Calu3 (cell line): Measurements from ENCODE around the gene SRSF2. TPM values are rescaled to one million over a fixed set of nuclear protein-coding genes. Genes with fewer than 3 reads are reported as not detected.

ENCODE experiments used
- BruUV-seq: library from RNA; stranded (reverse); fragments of 400-500 nt; replicated peaks from 2 replicates; lab custom pipeline; 2021; lab: Mats Ljungman, UMichigan
- CTCF ChIA-PET: fragments of 300-600 bp; sonication (Branson Sonifier 250); formaldehyde crosslinking; loops from one replicate; lab custom pipeline; 2022; ENCODE audit warnings: antibody characterized with exemption; lab: Charles Lee
- DNase-seq: peaks from one replicate; pipeline ENCODE4 v3.0.0; 2022
- H3K27ac Mint-ChIP-seq: one replicate; pipeline ENCODE4 v1.8.0; 2022; ENCODE audit warnings: mixed read lengths; ENCODE audit not compliant: unreplicated experiment
- H3K27me3 Mint-ChIP-seq: one replicate; pipeline ENCODE4 v1.8.0; 2022; ENCODE audit warnings: mixed read lengths; ENCODE audit not compliant: unreplicated experiment
- H3K36me3 Mint-ChIP-seq: one replicate; pipeline ENCODE4 v1.8.0; 2022; ENCODE audit warnings: mild to moderate bottlenecking, moderate library complexity, mixed read lengths; ENCODE audit not compliant: insufficient read depth, unreplicated experiment
- H3K4me1 Mint-ChIP-seq: one replicate; pipeline ENCODE4 v1.8.0; 2022; ENCODE audit warnings: mild to moderate bottlenecking, low read depth, mixed read lengths; ENCODE audit not compliant: unreplicated experiment
- H3K4me3 Mint-ChIP-seq: one replicate; pipeline ENCODE4 v1.8.0; 2022; ENCODE audit warnings: mild to moderate bottlenecking, low read depth, moderate library complexity, mixed read lengths; ENCODE audit not compliant: unreplicated experiment
- H3K9me3 Mint-ChIP-seq: one replicate; pipeline ENCODE4 v1.8.0; 2022; ENCODE audit warnings: low read depth, mixed read lengths; ENCODE audit not compliant: unreplicated experiment
- intact Hi-C: fragments of 100-400 bp; cut with micrococcal nuclease; formaldehyde crosslinking; loops from one replicate; pipeline ENCODE4 v1.10.0; 2022; ENCODE audit not compliant: unreplicated experiment
- total RNA-seq: library from RNA; stranded (reverse); gene quantifications from 2 replicates; pipeline ENCODE4 v1.2.3, GENCODE V29; 2022
- TF ChIP-seq, protein P1 (sequence below): fragments of 200-600 bp; IDR thresholded peaks from one replicate; pipeline ENCODE4 v1.8.0; 2022; ENCODE audit warnings: antibody characterized with exemption; ENCODE audit not compliant: unreplicated experiment

SRSF2 gene
- total RNA-seq, 1 experiment from 2014 or later, result 238 TPM

DNA sequence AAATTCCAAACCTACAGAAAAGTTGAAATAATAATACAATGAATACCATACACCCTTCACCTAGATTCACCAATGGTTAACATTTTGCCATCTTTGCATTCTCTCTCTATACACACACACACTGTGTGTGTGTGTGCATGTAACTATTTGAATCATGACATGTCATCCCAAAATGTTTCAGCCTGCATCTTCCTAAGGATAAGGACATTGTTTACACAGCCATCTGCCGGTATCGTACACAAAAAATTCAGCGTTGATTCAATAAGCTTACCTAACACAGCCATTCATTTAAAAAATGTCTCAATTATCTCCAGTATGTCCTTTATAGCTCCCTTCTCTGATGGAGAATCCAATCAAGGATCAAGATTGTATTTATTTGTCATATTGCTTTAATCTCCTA, 30.3 kb downstream of the SRSF2 start:
- no peak overlapping the region for H3K4me3 Mint-ChIP-seq
- H3K9me3 Mint-ChIP-seq, result no peaks in the 10 kb centered on the region
- H3K4me1 Mint-ChIP-seq, result no peaks in the 10 kb centered on the region
- peaks cover 16% of the 10 kb centered on the region for H3K36me3 Mint-ChIP-seq
- no peak for DNase-seq
- CTCF ChIA-PET, result interaction anchor here (0.7 kb wide), 1 partner anchor 1649 kb away, joined by 4 read pairs; no protein-coding TSS in a partner anchor
- no TSS peak for BruUV-seq
- intact Hi-C loops, result no loop called here
- TF ChIP-seq, protein P1, sequence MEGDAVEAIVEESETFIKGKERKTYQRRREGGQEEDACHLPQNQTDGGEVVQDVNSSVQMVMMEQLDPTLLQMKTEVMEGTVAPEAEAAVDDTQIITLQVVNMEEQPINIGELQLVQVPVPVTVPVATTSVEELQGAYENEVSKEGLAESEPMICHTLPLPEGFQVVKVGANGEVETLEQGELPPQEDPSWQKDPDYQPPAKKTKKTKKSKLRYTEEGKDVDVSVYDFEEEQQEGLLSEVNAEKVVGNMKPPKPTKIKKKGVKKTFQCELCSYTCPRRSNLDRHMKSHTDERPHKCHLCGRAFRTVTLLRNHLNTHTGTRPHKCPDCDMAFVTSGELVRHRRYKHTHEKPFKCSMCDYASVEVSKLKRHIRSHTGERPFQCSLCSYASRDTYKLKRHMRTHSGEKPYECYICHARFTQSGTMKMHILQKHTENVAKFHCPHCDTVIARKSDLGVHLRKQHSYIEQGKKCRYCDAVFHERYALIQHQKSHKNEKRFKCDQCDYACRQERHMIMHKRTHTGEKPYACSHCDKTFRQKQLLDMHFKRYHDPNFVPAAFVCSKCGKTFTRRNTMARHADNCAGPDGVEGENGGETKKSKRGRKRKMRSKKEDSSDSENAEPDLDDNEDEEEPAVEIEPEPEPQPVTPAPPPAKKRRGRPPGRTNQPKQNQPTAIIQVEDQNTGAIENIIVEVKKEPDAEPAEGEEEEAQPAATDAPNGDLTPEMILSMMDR, result no peak
- H3K27ac Mint-ChIP-seq, result no peak overlapping the region
- peaks cover 8% of the 10 kb centered on the region for H3K27me3 Mint-ChIP-seq

DNA sequence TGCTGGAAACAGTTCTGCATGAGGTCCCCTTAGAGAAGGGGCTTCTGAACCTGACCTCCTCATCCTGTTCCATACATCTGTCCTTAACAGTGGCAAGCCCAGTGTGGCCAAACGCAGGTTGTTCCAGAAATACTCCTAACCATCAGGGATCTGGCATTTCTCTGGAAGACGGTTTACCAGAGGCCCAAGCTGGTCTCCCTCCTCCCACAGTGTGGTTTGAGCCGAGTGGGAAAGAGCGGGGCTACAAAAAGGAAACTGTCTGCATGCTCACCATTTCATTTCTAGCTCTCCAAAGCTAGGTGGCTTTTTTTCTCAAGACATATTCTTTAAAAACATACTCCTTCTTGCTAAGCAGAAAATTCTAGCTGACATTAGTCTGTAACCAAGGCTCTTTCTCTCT, 32.3 kb downstream of the SRSF2 start:
- no peak for DNase-seq
- CTCF ChIA-PET, result interaction anchor here (0.7 kb wide), 1 partner anchor 10 kb away, joined by 3 read pairs; no protein-coding TSS in a partner anchor
- TF ChIP-seq, protein P1, result no peak
- intact Hi-C loops, result no loop called here
- Mint-ChIP-seq H3K27me3 (peaks cover 8% of the 10 kb centered on the region), H3K36me3 (peaks cover 3% of the 10 kb centered on the region), H3K4me3 (no peak overlapping the region), H3K4me1 (no peaks in the 10 kb centered on the region), H3K27ac (no peak overlapping the region), H3K9me3 (no peaks in the 10 kb centered on the region)
- BruUV-seq, result no TSS peak

DNA sequence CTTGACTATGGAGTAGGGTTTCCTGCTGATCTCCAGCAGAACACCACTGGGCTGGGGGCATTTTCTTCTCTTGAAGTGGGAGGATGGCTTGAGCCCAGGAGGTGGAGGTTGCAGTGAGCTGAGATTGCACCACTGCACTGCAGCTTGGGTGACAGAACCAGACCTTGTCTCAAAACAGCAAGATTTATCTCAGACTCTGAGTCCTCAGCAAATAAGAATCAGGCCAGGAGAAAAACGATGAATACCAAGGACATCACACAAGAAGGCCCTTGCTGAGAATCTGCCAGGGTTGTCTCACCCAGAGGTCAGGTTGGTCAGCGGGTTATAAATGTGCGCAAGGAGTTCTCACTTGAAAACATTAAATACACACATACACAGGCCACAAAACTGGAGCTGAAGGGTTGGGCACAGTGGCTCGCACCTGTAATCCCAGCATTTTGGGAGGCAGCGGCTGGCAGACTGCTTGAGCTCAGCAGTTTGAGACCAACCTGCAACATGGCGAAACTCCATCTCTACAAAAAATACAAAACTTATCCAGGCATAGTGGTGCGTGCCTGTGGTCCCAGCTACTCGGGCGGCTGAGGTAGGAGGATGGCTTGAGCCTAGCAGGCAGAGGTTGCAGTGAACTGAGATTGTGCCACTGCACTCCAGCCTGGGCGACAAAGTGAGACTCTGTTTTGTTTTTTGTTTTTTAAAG, 34.0 kb downstream of the SRSF2 start:
- H3K36me3 Mint-ChIP-seq, result no peaks in the 10 kb centered on the region
- peaks cover 12% of the 10 kb centered on the region for H3K27me3 Mint-ChIP-seq
- TF ChIP-seq, protein P1, result no peak
- H3K4me3 Mint-ChIP-seq, result no peak overlapping the region
- BruUV-seq, result no TSS peak
- intact Hi-C loops, result no loop called here
- no peaks in the 10 kb centered on the region for H3K4me1 Mint-ChIP-seq
- no peak overlapping the region for H3K27ac Mint-ChIP-seq
- H3K9me3 Mint-ChIP-seq, result no peaks in the 10 kb centered on the region
- DNase-seq, result no peak
- CTCF ChIA-PET, result interaction anchor here (1.3 kb wide), 1 partner anchor 22 kb away, joined by 5 read pairs; no protein-coding TSS in a partner anchor

DNA sequence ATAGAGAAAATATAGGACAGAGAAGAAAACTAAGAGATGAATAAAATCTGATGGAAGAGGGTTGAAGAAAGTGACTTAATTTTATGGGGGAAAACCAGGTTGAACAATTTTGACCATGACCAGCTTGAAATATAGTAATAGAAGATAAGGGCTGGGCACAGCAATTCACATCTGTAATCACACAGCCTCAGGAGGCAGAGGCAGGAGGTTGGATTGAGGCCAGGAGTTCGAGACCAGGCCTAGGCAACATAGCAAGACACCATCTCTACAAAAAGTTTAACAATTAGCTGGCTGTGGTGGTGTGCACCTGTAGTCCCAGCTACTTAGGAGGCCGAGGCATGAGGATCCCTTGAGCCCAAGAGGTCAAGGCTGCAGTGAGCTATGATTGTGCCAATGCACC, 35.1 kb downstream of the SRSF2 start:
- CTCF ChIA-PET, result no interaction called here
- H3K4me3 Mint-ChIP-seq, result no peak overlapping the region
- TF ChIP-seq, protein P1, result no peak

More for the DNA sequence above, 35.1 kb downstream of the SRSF2 start:
- no TSS peak for BruUV-seq
- no peak for DNase-seq
- Mint-ChIP-seq H3K4me1 (no peaks in the 10 kb centered on the region), H3K9me3 (no peaks in the 10 kb centered on the region), H3K27ac (no peak overlapping the region), H3K36me3 (no peaks in the 10 kb centered on the region), H3K27me3 (peaks cover 12% of the 10 kb centered on the region)
- intact Hi-C loops, result no loop called here
